Activated naive CD4-positive, alpha-beta T cell (primary cell): ENCODE data around the gene TCHHL1.
"Not testable (repeated sequence)": the region's sequence is repeated elsewhere in the genome, so short reads cannot be mapped to it uniquely, and the experiment has no call there.

Experiments used
- DNase-seq, 4 experiments: peaks; one replicate each; lab custom pipeline; 2025; lab: John Stamatoyannopoulos, UW

TCHHL1 gene

GRCh38 chr1:152086760-152087159 is 2.1 kb downstream of the TCHHL1 start:
- DNase-seq = no peak

GRCh38 chr1:152084853-152085252 is 4.0 kb downstream of the TCHHL1 start:
- DNase-seq = no peak

- DNase-seq = not testable (repeated sequence)
Measured at GRCh38 chr1:152081026-152081425, 7.8 kb downstream of the TCHHL1 start.

GRCh38 chr1:152080494-152080893 is 8.4 kb downstream of the TCHHL1 start:
- DNase-seq = not testable (repeated sequence)

- DNase-seq = no peak
Measured at GRCh38 chr1:152078831-152079441, 9.9 kb downstream of the TCHHL1 start.

- DNase-seq = no peak
Measured at GRCh38 chr1:152072311-152072710, 16.6 kb downstream of the TCHHL1 start.

- DNase-seq = no peak
Measured at GRCh38 chr1:152071123-152071522, 17.7 kb downstream of the TCHHL1 start.

- DNase-seq = no peak
Measured at GRCh38 chr1:152067929-152068328, 20.9 kb downstream of the TCHHL1 start.

- DNase-seq = no peak
Measured at GRCh38 chr1:152067150-152067549, 21.7 kb downstream of the TCHHL1 start.

GRCh38 chr1:152061952-152062351 is 26.9 kb downstream of the TCHHL1 start:
- DNase-seq = no peak

GRCh38 chr1:152053375-152053774 is 35.5 kb downstream of the TCHHL1 start:
- DNase-seq = no peak

GRCh38 chr1:152052606-152053005 is 36.3 kb downstream of the TCHHL1 start:
- DNase-seq = peak; percentile 57 to 81 (median 79)

- no peak for DNase-seq
Measured at GRCh38 chr1:152050886-152051675, 37.8 kb downstream of the TCHHL1 start.

GRCh38 chr1:152049291-152050083 is 39.4 kb downstream of the TCHHL1 start:
- no peak for DNase-seq

- peak in 2 of 4 experiments; percentile 31 to 53 for DNase-seq
Measured at GRCh38 chr1:152048416-152049009, 40.4 kb downstream of the TCHHL1 start.

GRCh38 chr1:152047730-152048415 is 41.0 kb downstream of the TCHHL1 start:
- peak; percentile 42 to 74 (median 62) for DNase-seq

- no peak for DNase-seq
Measured at GRCh38 chr1:152047413-152047729, 41.5 kb downstream of the TCHHL1 start.

- DNase-seq = no peak
Measured at GRCh38 chr1:152044386-152044785, 44.5 kb downstream of the TCHHL1 start.

- DNase-seq = no peak
Measured at GRCh38 chr1:152043870-152044269, 45.0 kb downstream of the TCHHL1 start.

- DNase-seq = no peak
Measured at GRCh38 chr1:152042030-152042429, 46.8 kb downstream of the TCHHL1 start.

- no peak for DNase-seq
Measured at GRCh38 chr1:152039886-152040285, 49.0 kb downstream of the TCHHL1 start.

- DNase-seq = no peak
Measured at GRCh38 chr1:152039461-152039860, 49.4 kb downstream of the TCHHL1 start.
